GM10266 (cell line): Measurements from ENCODE around the gene GHR.

Experiments
- DNase-seq: peaks from one replicate; pipeline ENCODE4 v3.0.0; 2012; ENCODE audit errors: extremely low spot score
- TF ChIP-seq, protein P1 (sequence below): IDR thresholded peaks from 2 replicates; pipeline ENCODE4 v1.5.1; 2012; ENCODE audit warnings: mild to moderate bottlenecking, low read depth; ENCODE audit not compliant: control insufficient read depth, insufficient read depth; ENCODE audit errors: missing control alignments

Gene GHR

DNA sequence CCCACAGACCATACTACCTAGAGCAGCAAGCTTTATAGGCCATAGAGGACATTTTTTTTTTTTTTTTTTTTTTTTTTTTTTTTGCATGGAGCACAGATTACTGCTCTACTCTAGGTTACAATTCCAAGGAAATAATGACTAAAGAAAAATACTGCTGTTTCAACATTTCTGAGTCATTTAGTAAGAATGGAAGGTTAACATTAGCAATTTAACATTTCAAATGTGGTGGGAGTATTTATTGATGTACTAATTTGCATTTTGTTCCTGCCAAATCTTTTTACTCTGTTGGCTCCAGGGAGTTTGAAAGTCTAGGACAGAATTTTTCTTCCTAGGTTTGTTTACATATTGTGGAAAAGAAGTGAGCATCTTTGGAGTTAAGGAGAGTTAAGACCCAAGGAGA is 191.3 kb downstream of the GHR start:
- TF ChIP-seq, protein P1, sequence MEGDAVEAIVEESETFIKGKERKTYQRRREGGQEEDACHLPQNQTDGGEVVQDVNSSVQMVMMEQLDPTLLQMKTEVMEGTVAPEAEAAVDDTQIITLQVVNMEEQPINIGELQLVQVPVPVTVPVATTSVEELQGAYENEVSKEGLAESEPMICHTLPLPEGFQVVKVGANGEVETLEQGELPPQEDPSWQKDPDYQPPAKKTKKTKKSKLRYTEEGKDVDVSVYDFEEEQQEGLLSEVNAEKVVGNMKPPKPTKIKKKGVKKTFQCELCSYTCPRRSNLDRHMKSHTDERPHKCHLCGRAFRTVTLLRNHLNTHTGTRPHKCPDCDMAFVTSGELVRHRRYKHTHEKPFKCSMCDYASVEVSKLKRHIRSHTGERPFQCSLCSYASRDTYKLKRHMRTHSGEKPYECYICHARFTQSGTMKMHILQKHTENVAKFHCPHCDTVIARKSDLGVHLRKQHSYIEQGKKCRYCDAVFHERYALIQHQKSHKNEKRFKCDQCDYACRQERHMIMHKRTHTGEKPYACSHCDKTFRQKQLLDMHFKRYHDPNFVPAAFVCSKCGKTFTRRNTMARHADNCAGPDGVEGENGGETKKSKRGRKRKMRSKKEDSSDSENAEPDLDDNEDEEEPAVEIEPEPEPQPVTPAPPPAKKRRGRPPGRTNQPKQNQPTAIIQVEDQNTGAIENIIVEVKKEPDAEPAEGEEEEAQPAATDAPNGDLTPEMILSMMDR: no peak
- no peak for DNase-seq

DNA sequence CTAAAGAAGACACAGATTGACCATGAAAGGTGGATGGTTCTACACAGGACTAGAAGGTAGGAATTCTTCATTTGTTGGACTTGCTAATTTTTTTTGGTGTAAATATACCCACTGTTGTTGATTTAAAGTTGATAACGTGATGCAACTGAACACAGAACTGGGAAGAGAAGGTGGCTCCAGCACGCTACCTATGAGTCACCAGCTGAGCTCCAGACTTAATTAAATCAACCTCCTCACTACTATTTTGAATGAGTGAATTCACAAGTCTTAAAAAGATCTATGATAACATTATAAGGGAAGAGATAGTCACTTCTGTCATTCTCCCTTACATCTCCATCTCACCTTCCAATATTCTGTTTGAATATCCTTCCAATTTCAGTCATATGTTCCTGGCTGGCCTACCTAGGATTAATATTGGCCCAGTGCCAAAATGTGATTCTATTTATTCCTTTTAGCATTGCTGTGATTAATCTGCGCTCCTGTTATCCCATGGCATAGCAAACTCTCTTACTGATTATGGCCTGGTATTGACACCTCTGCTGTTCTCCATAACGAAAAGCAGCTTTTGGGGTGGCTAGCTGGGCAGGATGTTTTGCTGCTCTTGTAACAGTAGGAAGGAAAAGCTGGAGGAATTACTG is 197.5 kb downstream of the GHR start:
- TF ChIP-seq, protein P1: no peak
- no peak for DNase-seq

DNA sequence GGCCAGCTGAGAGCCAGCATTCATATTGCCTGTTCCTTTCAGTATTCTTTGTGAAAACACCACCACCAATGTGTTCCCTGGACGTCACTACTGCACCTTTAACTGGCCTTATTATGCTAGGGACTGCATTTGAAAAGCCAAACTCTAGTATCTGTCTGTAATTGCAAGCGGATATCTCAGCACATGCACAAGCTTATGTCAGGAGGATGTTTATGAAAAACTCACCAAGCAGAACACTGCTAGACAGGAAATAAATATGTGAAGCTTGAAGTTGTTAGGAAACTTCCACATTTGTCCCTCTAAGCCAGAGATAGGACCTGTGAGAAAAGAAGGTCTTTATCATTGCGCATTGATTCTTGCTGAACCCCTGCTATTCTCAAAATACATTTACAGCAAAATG is 198.0 kb downstream of the GHR start:
- TF ChIP-seq, protein P1: no peak
- no peak for DNase-seq

DNA sequence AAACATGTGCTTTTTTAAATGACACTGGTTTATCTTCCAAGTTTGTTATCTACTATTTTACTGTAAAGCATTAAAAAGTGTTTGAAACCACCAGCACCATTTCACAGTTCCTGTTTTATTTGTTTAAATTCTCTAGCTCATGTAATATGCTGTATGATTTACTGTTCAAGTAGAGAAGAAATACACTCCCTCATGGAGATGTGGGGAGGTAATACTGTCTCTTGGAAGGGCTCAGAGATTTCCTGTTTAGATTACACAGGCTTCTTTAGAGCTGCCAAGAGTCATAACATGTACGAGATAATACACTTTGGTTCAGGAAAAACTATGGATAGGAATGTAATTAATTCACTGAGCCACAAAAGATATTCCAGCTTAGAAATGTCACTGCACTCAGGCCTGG is 198.4 kb downstream of the GHR start:
- no peak for DNase-seq
- TF ChIP-seq, protein P1: no peak

DNA sequence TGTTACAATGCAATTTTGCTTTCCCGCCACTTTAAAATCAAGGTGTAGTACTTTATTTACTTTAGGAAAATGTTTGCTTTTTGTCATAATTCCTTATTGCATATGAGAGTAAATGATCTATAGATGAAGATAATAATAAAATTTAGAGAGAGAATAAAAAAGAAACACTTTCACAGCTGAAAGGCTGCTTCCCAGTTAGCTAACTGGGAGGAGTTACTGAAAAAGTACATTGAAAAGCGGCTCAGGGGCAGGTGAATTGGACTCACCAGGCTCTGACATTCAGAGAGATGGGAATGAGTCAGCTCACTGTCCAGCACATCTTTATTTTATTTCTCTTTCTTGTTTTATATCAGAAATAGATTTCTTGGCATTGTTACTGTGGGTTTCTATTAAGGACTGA is 201.7 kb downstream of the GHR start:
- TF ChIP-seq, protein P1: no peak
- no peak for DNase-seq

DNA sequence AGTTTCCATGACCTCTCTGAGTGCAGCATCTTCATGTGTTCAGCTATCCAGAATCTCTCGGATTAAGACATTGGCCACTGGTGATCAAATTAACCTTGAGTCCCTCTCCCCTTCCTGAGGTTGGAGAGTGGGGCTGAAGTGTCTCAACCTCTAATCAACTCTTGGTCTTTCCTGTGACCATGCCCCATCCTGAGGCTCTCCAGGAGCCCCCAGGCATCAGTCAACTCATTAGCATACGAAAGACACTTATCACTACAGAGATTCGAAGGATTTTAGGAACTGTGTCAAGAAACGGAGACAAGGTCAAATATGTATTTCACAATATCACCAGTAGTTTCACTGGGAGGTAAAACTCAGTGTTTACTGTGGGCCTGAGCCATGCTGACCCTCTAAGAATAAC is 203.2 kb downstream of the GHR start:
- TF ChIP-seq, protein P1: no peak
- no peak for DNase-seq

DNA sequence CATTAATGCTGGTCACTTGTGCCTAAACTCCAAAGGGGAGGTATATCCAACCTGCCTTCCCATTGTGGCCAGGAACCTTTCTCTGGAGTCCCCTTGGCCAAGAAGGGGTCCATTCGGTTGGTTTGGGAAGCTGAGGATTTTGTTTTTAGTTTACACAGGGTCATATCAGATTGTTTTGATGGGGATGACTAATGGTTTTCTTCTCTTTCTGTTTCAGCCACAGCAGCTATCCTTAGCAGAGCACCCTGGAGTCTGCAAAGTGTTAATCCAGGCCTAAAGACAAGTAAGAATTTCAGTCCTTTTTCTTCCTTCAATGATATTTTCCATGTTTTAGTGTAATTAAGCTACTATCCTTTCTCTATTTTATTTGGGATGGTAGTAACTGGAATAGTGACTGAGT is 205.6 kb downstream of the GHR start:
- DNase-seq: peak; percentile 11
- TF ChIP-seq, protein P1: no peak
